Measurements from ENCODE around the gene TNK1. TPM values are rescaled to one million over a fixed set of nuclear protein-coding genes. Genes with fewer than 3 reads are reported as not detected.

The TNK1 gene
- polyA plus RNA-seq, 1 of the 3 experiments (the other 2 are of a cell fraction) = 0.64 TPM

GRCh38 chr17:7347630-7348477 lies 33.0 kb upstream of the TNK1 start:
- POLR2A ChIA-PET = no interaction called here
- Histone ChIP-seq H3K4me1 (ENCODE audit: control insufficient read depth in 1 of 2, insufficient read depth in 2 of 2, low read depth in 1 of 2, low read length in 1 of 2) (peaks cover 8 to 22% of the 10 kb centered on the region in 2 experiments; a peak in 2 of 4 replicates), H3K9me2 (no peaks in the 10 kb centered on the region), H2AFZ (ENCODE audit: low read depth) (no peak overlapping the region), H4K20me1 (ENCODE audit: insufficient read depth) (no peaks in the 10 kb centered on the region; the same call in 1 of the 2 replicates), H3F3A (replicated peaks; ENCODE audit: insufficient read depth) (peaks cover 18% of the 10 kb centered on the region), H3K79me2 (ENCODE audit: insufficient read depth) (peaks cover 20% of the 10 kb centered on the region), H3K9me3 (no peaks in the 10 kb centered on the region), H3K27me3 (ENCODE audit: insufficient read depth) (peaks cover 10% of the 10 kb centered on the region; the same call in 1 of the 2 replicates), H3K4me3 (ENCODE audit: low read depth in 2 of 2, low read length in 1 of 2) (no peak overlapping the region), H3K27ac (ENCODE audit: low read depth in 2 of 2, low read length in 1 of 2) (no peak overlapping the region), H3K4me2 (no peak overlapping the region), H3K36me3 (replicated peaks in 1 of 2; ENCODE audit: control insufficient read depth in 1 of 2, insufficient read depth in 2 of 2, low read length in 1 of 2) (no peaks in the 10 kb centered on the region), H3K9ac (no peak overlapping the region)
- 75% methylated on average over 11 of the region's 19 CpGs for WGBS (ENCODE audit: low lambda C conversion rate)
- no peak for DNase-seq
- CTCF ChIA-PET = interaction anchor here (0.8 to 4.8 kb wide), 10 partner anchors 8 to 302 kb away, joined by 3 to 25 read pairs (median 4); partner anchors contain the start of genes NEURL4, SENP3 and SLC2A4
- no peak for TF ChIP-seq RFX5 (IDR thresholded peaks at IDR 0.05; ENCODE audit: low read length)
- no peak for TF ChIP-seq NRF1 (IDR thresholded peaks at IDR 0.05; ENCODE audit: low read depth, low read length)
- TF ChIP-seq RCOR1 (IDR thresholded peaks at IDR 0.05; ENCODE audit: low read length) = no peak
- TF ChIP-seq RXRA (IDR thresholded peaks at IDR 0.05; ENCODE audit: borderline replicate concordance, low read depth) = no peak
- no peak for TF ChIP-seq ELF1 (IDR thresholded peaks at IDR 0.05)
- no peak for TF ChIP-seq GATA2 (CRISPR knock-in tag; IDR thresholded peaks at IDR 0.05)
- TF ChIP-seq TAF1 (IDR thresholded peaks at IDR 0.05; ENCODE audit: borderline replicate concordance, low read depth, low read length) = no peak
- no peak for TF ChIP-seq USF2 (IDR thresholded peaks at IDR 0.05; ENCODE audit: borderline replicate concordance, low read depth, low read length)
- no peak for TF ChIP-seq YY1 (IDR thresholded peaks at IDR 0.05; ENCODE audit: low read depth)
- TF ChIP-seq RAD21 (IDR thresholded peaks at IDR 0.05; ENCODE audit: low read length) = no peak
- no peak for TF ChIP-seq CHD2 (IDR thresholded peaks at IDR 0.05; ENCODE audit: low read length, partially characterized antibody)
- TF ChIP-seq SIN3A (IDR thresholded peaks at IDR 0.05; ENCODE audit: borderline replicate concordance, low read depth, low read length) = no peak
- no peak for TF ChIP-seq GABPA (IDR thresholded peaks at IDR 0.05; ENCODE audit: low read depth)
- no peak for TF ChIP-seq MEF2A (IDR thresholded peaks at IDR 0.05; ENCODE audit: borderline replicate concordance, low read depth)
- TF ChIP-seq FOSL2 (IDR thresholded peaks at IDR 0.05; ENCODE audit: borderline replicate concordance, low read depth) = no peak
- TF ChIP-seq POLR2AphosphoS5 (IDR thresholded peaks at IDR 0.05; ENCODE audit: low read depth, low read length) = no peak
- no peak for TF ChIP-seq MAX (IDR thresholded peaks at IDR 0.05; ENCODE audit: low read depth)
- no peak for TF ChIP-seq NFIC (IDR thresholded peaks at IDR 0.05; ENCODE audit: borderline replicate concordance)
- TF ChIP-seq TCF12 (IDR thresholded peaks at IDR 0.05) = no peak
- TF ChIP-seq FOXJ3 (CRISPR knock-in tag; IDR thresholded peaks at IDR 0.05) = no peak
